Superior temporal gyrus (tissue), 1 donor: ENCODE data around the gene CTAG1A.
"Not testable (repeated sequence)": the region's sequence is repeated elsewhere in the genome, so short reads cannot be mapped to it uniquely, and the experiment has no call there.

Experiments used
- DNase-seq: peaks from one replicate; pipeline ENCODE4 v3.0.0-alpha.2; 2016; ENCODE audit errors: extremely low spot score

The CTAG1A gene

GRCh38 chrX:154584585-154585183 is at the start of gene CTAG1A:
Gene CTAG1A (plus strand): TSS chrX:154585133. CDS start chrX:154585207, 74 bp downstream.
- DNase-seq, result not testable (repeated sequence)

GRCh38 chrX:154535892-154536291 is 49.0 kb upstream of the CTAG1A start:
- no peak for DNase-seq

- DNase-seq, result peak; percentile 34
Measured at GRCh38 chrX:154539077-154539476, 45.9 kb upstream of the CTAG1A start.

GRCh38 chrX:154540365-154540764 is 44.6 kb upstream of the CTAG1A start:
- DNase-seq, result not testable (repeated sequence)

- DNase-seq, result no peak
Measured at GRCh38 chrX:154540897-154541535, 43.9 kb upstream of the CTAG1A start.

- DNase-seq, result no peak
Measured at GRCh38 chrX:154541589-154541895, 43.4 kb upstream of the CTAG1A start.

GRCh38 chrX:154541896-154542722 is 42.8 kb upstream of the CTAG1A start:
- DNase-seq, result no peak

- DNase-seq, result no peak
Measured at GRCh38 chrX:154542723-154543424, 42.1 kb upstream of the CTAG1A start.

GRCh38 chrX:154545673-154546274 is 39.2 kb upstream of the CTAG1A start:
- DNase-seq, result no peak

- DNase-seq, result no peak
Measured at GRCh38 chrX:154546354-154547244, 38.3 kb upstream of the CTAG1A start, which contains the start of gene G6PD. Gene G6PD (minus strand): TSS chrX:154546846. CDS start chrX:154546155, 691 bp downstream.

- DNase-seq, result peak; percentile 83
Measured at GRCh38 chrX:154547245-154548027, 37.5 kb upstream of the CTAG1A start, which contains the start of gene IKBKG. Gene IKBKG (plus strand): TSS chrX:154547620. CDS start chrX:154552003, 4,383 bp downstream.

- no peak for DNase-seq
Measured at GRCh38 chrX:154548028-154548316, 37.0 kb upstream of the CTAG1A start.

- no peak for DNase-seq
Measured at GRCh38 chrX:154549766-154550165, 35.2 kb upstream of the CTAG1A start.

- DNase-seq, result not testable (repeated sequence)
Measured at GRCh38 chrX:154552112-154552806, 32.7 kb upstream of the CTAG1A start.

- not testable (repeated sequence) for DNase-seq
Measured at GRCh38 chrX:154558060-154558690, 26.8 kb upstream of the CTAG1A start.

- not testable (repeated sequence) for DNase-seq
Measured at GRCh38 chrX:154558896-154559295, 26.0 kb upstream of the CTAG1A start.

GRCh38 chrX:154560326-154560725 is 24.6 kb upstream of the CTAG1A start:
- not testable (repeated sequence) for DNase-seq

- DNase-seq, result not testable (repeated sequence)
Measured at GRCh38 chrX:154562295-154562694, 22.6 kb upstream of the CTAG1A start.

GRCh38 chrX:154570361-154570760 is 14.6 kb upstream of the CTAG1A start:
- not testable (repeated sequence) for DNase-seq
